Astrocyte (in vitro differentiated cells and primary cell): ENCODE data around the gene MELTF.

Source experiments
- CTCF ChIP-seq: IDR thresholded peaks from 2 replicates; pipeline ENCODE4 v1.5.1; 2011; ENCODE audit warnings: low read depth, mild to moderate bottlenecking, inconsistent platforms, low read length, moderate library complexity; ENCODE audit not compliant: insufficient read depth
- EZH2 ChIP-seq: IDR thresholded peaks from 2 replicates; pipeline ENCODE4 v1.6.1; 2012; ENCODE audit warnings: mild to moderate bottlenecking, low read length, inconsistent platforms; ENCODE audit not compliant: insufficient read depth

GRCh38 chr3:196979545-196979944, 50.1 kb downstream of the MELTF start:
- TF ChIP-seq CTCF (no peak), EZH2 (no peak)
